ENCODE results near the gene STAM2. TPM values are rescaled to one million over a fixed set of nuclear protein-coding genes. Genes with fewer than 3 reads are reported as not detected.
"Not testable (repeated sequence)": the region's sequence is repeated elsewhere in the genome, so short reads cannot be mapped to it uniquely, and the experiment has no call there.

STAM2 gene
- total RNA-seq, 1 donor: 62.0 TPM

DNA sequence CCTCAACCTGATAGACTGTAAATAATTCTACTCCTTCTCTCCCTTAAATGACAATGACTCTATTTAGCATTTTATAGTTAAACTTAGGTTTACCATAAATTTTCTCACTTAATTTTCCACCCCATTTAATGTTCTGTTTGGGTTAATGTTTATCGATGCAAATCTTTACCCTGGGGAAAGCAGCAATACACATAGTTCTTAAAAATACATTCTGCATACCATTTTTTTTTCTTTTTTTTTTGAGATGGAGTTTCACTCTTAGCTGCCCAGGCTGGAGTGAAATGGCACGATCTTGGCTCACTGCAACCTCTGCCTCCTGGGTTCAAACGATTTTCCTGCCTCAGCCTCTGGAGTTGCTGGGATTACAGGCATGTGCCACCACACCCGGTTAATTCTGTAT, 14.0 kb downstream of the STAM2 start:
- H3K4me3 ChIP-seq (ENCODE audit: low read depth, low read length): no peak overlapping the region
- no peak for DNase-seq (ENCODE audit: low read depth)
- TF ChIP-seq CTCF (IDR thresholded peaks at IDR 0.05; ENCODE audit: insufficient read depth, low read length): no peak

GRCh38 chr2:152160378-152160777, 15.2 kb downstream of the STAM2 start:
- DNase-seq (ENCODE audit: low read depth); H3K4me3 ChIP-seq (ENCODE audit: low read depth, low read length): not testable (repeated sequence)

- no peak for DNase-seq (ENCODE audit: low read depth)
- TF ChIP-seq CTCF (IDR thresholded peaks at IDR 0.05; ENCODE audit: insufficient read depth, low read length): no peak
These were observed 18.3 kb downstream of the STAM2 start for GRCh38 chr2:152157253-152157652.

DNA sequence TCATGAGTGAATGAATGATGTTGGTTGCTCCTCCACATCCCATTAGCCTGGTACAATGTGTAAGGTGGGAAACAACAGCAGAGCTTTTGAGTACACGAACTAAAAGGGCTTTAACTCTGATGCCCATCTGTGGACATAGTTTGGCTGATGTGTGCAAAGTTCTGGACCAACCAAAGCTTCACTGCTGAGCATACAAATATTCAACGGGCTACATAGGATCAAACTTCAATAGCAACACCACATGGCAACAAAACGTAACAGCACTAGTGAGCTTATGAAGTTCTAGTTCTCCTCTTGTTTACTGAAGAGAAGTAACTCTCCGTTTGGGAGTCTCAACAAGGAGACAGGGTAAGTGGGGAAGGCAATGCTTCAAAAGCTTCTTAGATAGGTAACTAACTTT, 20.4 kb downstream of the STAM2 start:
- no peak for TF ChIP-seq CTCF (IDR thresholded peaks at IDR 0.05; ENCODE audit: insufficient read depth, low read length)
- no peak overlapping the region for H3K4me3 ChIP-seq (ENCODE audit: low read depth, low read length)
- DNase-seq (ENCODE audit: low read depth): peak; percentile 19

More at GRCh38 chr2:152157253-152157652, 18.3 kb downstream of the STAM2 start:
- no peak overlapping the region for H3K4me3 ChIP-seq (ENCODE audit: low read depth, low read length)

DNA sequence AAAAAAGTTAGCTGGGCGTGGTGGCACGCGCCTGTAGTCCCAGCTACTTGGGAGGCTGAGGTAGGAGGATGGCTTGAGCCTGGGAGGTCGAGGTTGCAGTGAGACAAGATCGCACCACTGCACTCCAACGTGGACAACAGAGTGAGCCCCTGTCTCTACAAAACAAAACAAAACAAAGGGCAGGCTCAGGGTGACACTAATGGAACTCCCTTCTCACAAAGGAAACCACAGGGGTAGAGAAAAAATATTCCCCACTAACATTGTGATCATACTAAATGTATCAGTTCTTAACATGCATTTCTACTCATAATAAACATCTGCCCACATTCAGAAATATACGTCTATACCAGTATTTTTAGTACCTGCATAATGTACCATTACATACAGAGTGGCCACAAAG, 21.1 kb downstream of the STAM2 start:
- H3K4me3 ChIP-seq (ENCODE audit: low read depth, low read length): no peak overlapping the region
- TF ChIP-seq CTCF (IDR thresholded peaks at IDR 0.05; ENCODE audit: insufficient read depth, low read length): no peak
- DNase-seq (ENCODE audit: low read depth): no peak

DNA sequence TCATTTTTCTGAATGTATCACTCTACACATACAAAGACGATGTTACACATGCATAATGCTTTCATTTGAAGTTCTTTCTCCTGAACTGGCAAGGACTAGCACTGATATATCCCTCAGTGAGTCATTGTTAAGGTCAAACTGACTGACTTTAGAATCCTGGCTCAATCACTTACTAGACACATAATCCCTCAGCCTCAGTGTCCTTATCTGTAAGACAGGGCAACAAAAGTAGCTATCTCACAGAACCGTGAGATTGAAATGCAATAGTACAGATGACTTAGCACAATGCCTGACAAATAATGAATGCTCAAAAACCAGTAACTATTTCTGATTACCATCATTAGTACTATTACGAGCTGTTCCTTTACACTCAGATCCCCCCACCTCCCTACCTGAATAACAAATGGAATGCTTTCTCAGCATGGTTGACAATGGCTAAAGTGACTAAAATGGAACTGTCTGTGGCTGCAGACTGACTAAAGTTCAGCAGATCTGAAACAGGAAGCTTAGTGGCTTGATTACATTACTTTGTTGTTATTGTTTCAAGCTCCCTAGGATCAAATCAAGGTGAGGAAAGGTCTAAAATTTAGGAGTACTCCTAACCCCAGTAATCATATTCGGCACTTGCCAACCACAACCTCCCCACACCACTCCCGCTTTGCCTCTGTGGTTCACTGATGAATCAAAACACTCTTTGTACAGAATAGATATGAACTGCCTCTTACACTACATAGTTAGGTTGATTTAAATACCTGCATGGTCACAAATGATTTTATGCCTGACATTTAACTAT, 40.9 kb downstream of the STAM2 start:
- TF ChIP-seq CTCF (IDR thresholded peaks at IDR 0.05; ENCODE audit: insufficient read depth, low read length): no peak
- no peak overlapping the region for H3K4me3 ChIP-seq (ENCODE audit: low read depth, low read length)
- peak; percentile 47 for DNase-seq (ENCODE audit: low read depth)

GRCh38 chr2:152132306-152132705, 43.3 kb downstream of the STAM2 start:
- TF ChIP-seq CTCF (IDR thresholded peaks at IDR 0.05; ENCODE audit: insufficient read depth, low read length): no peak
- no peak overlapping the region for H3K4me3 ChIP-seq (ENCODE audit: low read depth, low read length)
- DNase-seq (ENCODE audit: low read depth): peak; percentile 51
